Prostate gland (tissue), 2 donors: ENCODE data around the gene GFPT1. TPM values are rescaled to one million over a fixed set of nuclear protein-coding genes. Genes with fewer than 3 reads are reported as not detected.

Experiments
- DNase-seq: peaks from one replicate; pipeline ENCODE4 v3.0.0-alpha.2; 2019; ENCODE audit warnings: low spot score
- H3K27ac ChIP-seq, 2 donors: fragments of 200-600 bp; sonication (generic); 2 replicates each; pipeline ENCODE4 v1.5.1; 2017 to 2019
- H3K27me3 ChIP-seq: fragments of 200-600 bp; sonication (generic); replicated peaks from 2 replicates; pipeline ENCODE4 v1.5.1; 2019; ENCODE audit not compliant: insufficient read depth
- H3K36me3 ChIP-seq, 2 donors: fragments of 200-600 bp; sonication (generic); 1 replicate in 1 of 2; 2 replicates in 1 of 2; pipeline versions ENCODE4 v1.5.1 to v1.8.1; 2017 to 2019
- H3K4me1 ChIP-seq: fragments of 200-600 bp; sonication (generic); replicated peaks from 2 replicates; pipeline ENCODE4 v1.5.1; 2019
- H3K4me3 ChIP-seq, 2 donors: fragments of 200-600 bp; sonication (generic); 2 replicates each; pipeline ENCODE4 v1.5.1; 2017 to 2019
- H3K9me3 ChIP-seq: fragments of 200-600 bp; sonication (generic); 2 replicates; pipeline ENCODE4 v1.5.1; 2017
- CTCF ChIP-seq, 4 experiments: fragments of 200-600 bp in 2 of 4; fragments of 450-650 bp in 2 of 4; sonication (generic) in 2 of 4; IDR thresholded peaks; 1 replicate in 3 of 4; 2 replicates in 1 of 4; pipeline ENCODE4 v1.5.1; 2016 to 2019; ENCODE audit warnings: antibody characterized with exemption in 4 of 4, mild to moderate bottlenecking in 2 of 4, moderate library complexity in 2 of 4
- POLR2A ChIP-seq: fragments of 450-650 bp; IDR thresholded peaks from one replicate; pipeline ENCODE4 v1.6.1; 2016; ENCODE audit warnings: antibody characterized with exemption, mild to moderate bottlenecking
- POLR2AphosphoS5 ChIP-seq: sonication (generic); formaldehyde crosslinking; IDR thresholded peaks from one replicate; pipeline ENCODE4 v1.6.1; 2017; ENCODE audit warnings: antibody characterized with exemption
- WGBS: methylation state at CpG from one replicate; pipeline ENCODE4 v1.1.5; 2018; 5-methylcytosine and 5-hydroxymethylcytosine counted together
- intact Hi-C: fragments of 100-400 bp; cut with DNase I; formaldehyde crosslinking; loops from one replicate; pipeline ENCODE4 v1.14.2; 2022
- total RNA-seq, 2 donors: library from RNA; depleted of rRNA; stranded (reverse); fragments of >200 nt; gene quantifications; one replicate each; pipeline ENCODE4 v1.1.0, GENCODE V29; 2016

GFPT1 gene
- total RNA-seq, result 10 to 100 TPM; 27.4 to 52.7 TPM

- no peaks in the 10 kb centered on the region for H3K9me3 ChIP-seq
- peak within 1 kb of the TSS; percentile 84 to 93 for H3K27ac ChIP-seq
- no peaks in the 10 kb centered on the region for H3K27me3 ChIP-seq
- TF ChIP-seq POLR2AphosphoS5 (peak; percentile 71), POLR2A (peak; percentile 93), CTCF (IDR thresholded peaks at IDR 0.05) (peak in 2 of 4 experiments; percentile 10 to 36)
- intact Hi-C loops, result loop anchor here (5.0 kb wide), 2 partner anchors 50 to 255 kb away; partner anchors contain the start of genes AAK1 and NFU1
- under 1% methylated on average over 92 of the region's 97 CpGs for WGBS
- H3K36me3 ChIP-seq, result no peaks in the 10 kb centered on the region
- peaks cover 2% of the 10 kb centered on the region for H3K4me1 ChIP-seq
- peak; percentile 94 for DNase-seq
- peak within 1 kb of the TSS; percentile 67 to 99 for H3K4me3 ChIP-seq
Observed at GRCh38 chr2:69386789-69387734, at the start of gene GFPT1. Gene GFPT1, minus strand, starts transcription at chr2:69387227. Its CDS starts 156 bp downstream, at chr2:69387071.

- H3K4me1 ChIP-seq, result no peaks in the 10 kb centered on the region
- H3K9me3 ChIP-seq, result no peaks in the 10 kb centered on the region
- peak; percentile 8 for DNase-seq
- no peaks in the 10 kb centered on the region for H3K27me3 ChIP-seq
- H3K27ac ChIP-seq, result peak overlapping the region; percentile 96 to 98
- intact Hi-C loops, result loop anchor here (2.0 to 5.0 kb wide), 3 partner anchors 49 to 424 kb away; partner anchors contain the start of genes AAK1, ANTXR1 and GFPT1
- H3K4me3 ChIP-seq, result peak overlapping the region; percentile 65 to 78
- TF ChIP-seq POLR2AphosphoS5 (no peak), POLR2A (no peak), CTCF (IDR thresholded peaks at IDR 0.05) (peak in 1 of 4 experiments; percentile 9)
- 4% methylated on average over 5 of the region's 5 CpGs for WGBS
- no peaks in the 10 kb centered on the region for H3K36me3 ChIP-seq
Observed at GRCh38 chr2:69436596-69436937, 49.5 kb upstream of the GFPT1 start.

- intact Hi-C loops, result loop anchor here (5.0 kb wide), 1 partner anchor 47 kb away; the partner anchor contains the start of gene GFPT1
- H3K4me3 ChIP-seq, result no peak overlapping the region
- H3K27ac ChIP-seq, result no peak overlapping the region
- WGBS, result 79% methylated on average over 5 of the region's 5 CpGs
- H3K4me1 ChIP-seq, result no peaks in the 10 kb centered on the region
- DNase-seq, result no peak
- H3K36me3 ChIP-seq, result no peaks in the 10 kb centered on the region
- no peaks in the 10 kb centered on the region for H3K27me3 ChIP-seq
- TF ChIP-seq POLR2A, result no peak
- no peaks in the 10 kb centered on the region for H3K9me3 ChIP-seq
Observed at GRCh38 chr2:69434753-69435152, 47.7 kb upstream of the GFPT1 start.

GRCh38 chr2:69429491-69430183 lies 42.6 kb upstream of the GFPT1 start:
- Histone ChIP-seq H3K27me3 (no peaks in the 10 kb centered on the region), H3K27ac (no peak overlapping the region), H3K36me3 (no peaks in the 10 kb centered on the region), H3K4me1 (no peaks in the 10 kb centered on the region), H3K4me3 (no peak overlapping the region), H3K9me3 (no peaks in the 10 kb centered on the region)
- WGBS, result 90% methylated on average over 6 of the region's 6 CpGs
- TF ChIP-seq POLR2A (no peak), CTCF (IDR thresholded peaks at IDR 0.05) (no peak), POLR2AphosphoS5 (no peak)
- intact Hi-C loops, result no loop called here
- DNase-seq, result no peak

GRCh38 chr2:69428981-69429380 lies 42.0 kb upstream of the GFPT1 start:
- no peaks in the 10 kb centered on the region for H3K36me3 ChIP-seq
- no peak for DNase-seq
- no peaks in the 10 kb centered on the region for H3K4me1 ChIP-seq
- no peak overlapping the region for H3K4me3 ChIP-seq
- intact Hi-C loops, result no loop called here
- TF ChIP-seq CTCF (IDR thresholded peaks at IDR 0.05) (no peak), POLR2A (no peak), POLR2AphosphoS5 (no peak)
- 92% methylated on average over 2 of the region's 2 CpGs for WGBS
- no peaks in the 10 kb centered on the region for H3K27me3 ChIP-seq
- no peaks in the 10 kb centered on the region for H3K9me3 ChIP-seq
- H3K27ac ChIP-seq, result no peak overlapping the region
